Bone marrow (tissue), 2 donors: ENCODE measurements around the gene GSTM4.

Experiments used
- DNase-seq, 2 donors: peaks; one replicate each; lab custom pipeline; 2025; lab: John Stamatoyannopoulos, UW

GSTM4 gene

DNA sequence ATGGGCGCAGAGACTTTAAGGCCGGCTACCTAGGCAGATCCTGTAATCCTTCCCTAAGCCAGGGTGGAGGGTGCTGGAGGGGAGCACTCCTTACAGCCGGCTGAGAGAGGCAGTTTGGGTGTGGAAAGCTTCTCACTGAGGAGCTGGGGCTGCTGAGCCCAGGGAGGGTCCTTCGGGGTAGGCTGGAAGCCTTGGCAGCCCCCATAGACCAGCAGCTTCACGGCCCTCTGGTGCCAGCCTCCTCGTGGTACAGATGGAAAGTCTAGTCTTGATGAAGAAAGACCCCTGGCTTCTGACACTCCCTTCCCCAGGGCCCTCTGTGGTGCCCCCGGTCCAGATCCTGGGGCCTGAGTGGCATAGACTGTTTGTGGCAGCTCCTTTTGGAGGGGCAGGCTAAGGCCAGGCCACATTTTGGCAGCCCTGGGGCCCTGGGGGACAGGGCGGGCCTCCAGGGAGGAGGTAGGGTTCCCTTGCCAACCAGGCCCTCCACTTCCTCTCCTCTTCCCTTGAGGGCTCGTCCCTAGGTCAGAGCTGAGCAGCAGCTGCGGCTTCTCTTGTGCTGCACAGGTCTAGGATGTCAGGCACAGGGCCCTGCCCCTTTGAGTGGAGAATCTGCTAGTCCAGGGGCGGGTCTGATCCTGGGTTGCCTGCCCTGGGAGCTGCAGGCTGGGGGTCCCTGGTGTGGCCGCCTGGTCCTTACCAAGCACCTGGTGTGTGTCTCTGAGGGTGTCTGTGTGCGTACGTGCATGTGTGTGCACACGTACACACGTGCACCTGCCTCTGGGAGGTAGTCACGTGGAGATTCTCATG is 31.5 kb upstream of the GSTM4 start:
- peak in 1 of 2 donors; percentile 15 for DNase-seq

DNA sequence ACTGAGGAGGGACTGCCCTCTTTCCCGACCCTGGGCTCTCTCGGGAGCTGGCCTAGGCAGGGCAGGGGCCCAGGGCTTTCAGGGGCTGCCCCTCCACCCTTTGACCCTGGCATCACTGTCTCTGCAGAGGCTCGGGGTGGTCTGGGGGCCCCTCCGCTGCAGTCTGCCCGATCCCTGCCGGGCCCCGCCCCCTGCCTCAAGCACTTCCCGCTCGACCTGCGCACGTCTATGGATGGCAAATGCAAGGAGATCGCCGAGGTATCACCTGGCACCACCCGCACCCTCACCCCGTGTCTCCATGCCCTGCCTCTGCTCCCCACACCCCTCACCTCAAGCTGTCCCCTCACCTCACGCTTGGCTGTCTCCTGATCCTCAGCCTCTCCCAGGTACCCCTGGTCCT is 30.7 kb upstream of the GSTM4 start:
- DNase-seq = no peak

DNA sequence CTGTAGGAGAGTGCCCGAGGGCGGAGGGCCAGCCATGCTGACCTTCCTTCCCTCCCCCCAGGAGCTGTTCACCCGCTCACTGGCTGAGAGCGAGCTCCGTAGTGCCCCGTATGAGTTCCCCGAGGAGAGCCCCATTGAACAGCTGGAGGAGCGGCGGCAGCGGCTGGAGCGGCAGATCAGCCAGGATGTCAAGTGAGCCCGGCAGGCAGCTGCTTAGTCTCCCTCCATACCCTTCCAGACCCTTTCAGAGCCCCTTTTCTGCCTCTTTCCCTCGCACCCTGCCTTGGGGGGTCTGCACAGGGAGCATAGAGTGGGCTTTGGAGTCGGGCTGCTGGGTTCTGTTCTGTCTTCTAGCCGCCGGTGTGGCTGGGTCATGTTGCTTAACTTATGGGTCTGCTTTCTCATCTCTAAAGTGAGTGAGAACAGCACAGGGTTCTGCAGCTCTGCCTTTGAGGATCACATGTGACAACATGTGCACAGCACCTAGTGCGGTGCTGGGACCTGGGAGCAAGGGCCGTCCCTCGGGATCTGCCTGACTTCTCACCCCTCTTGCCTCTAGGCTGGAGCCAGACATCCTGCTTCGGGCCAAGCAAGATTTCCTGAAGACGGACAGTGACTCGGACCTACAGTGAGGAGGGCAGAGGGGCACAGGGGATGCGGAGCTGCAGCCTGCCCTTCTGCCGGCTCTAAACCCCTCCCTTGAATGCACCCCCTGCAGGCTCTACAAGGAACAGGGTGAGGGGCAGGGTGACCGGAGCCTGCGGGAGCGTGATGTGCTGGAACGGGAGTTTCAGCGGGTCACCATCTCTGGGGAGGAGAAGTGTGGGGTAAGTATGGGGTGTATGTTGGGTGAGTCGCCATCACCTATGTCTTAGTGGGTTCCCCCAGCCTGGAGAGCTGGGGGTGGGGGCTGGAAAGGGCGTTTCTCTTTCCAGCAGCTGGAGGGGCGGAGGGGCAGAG is 30.0 kb upstream of the GSTM4 start:
- DNase-seq = no peak

DNA sequence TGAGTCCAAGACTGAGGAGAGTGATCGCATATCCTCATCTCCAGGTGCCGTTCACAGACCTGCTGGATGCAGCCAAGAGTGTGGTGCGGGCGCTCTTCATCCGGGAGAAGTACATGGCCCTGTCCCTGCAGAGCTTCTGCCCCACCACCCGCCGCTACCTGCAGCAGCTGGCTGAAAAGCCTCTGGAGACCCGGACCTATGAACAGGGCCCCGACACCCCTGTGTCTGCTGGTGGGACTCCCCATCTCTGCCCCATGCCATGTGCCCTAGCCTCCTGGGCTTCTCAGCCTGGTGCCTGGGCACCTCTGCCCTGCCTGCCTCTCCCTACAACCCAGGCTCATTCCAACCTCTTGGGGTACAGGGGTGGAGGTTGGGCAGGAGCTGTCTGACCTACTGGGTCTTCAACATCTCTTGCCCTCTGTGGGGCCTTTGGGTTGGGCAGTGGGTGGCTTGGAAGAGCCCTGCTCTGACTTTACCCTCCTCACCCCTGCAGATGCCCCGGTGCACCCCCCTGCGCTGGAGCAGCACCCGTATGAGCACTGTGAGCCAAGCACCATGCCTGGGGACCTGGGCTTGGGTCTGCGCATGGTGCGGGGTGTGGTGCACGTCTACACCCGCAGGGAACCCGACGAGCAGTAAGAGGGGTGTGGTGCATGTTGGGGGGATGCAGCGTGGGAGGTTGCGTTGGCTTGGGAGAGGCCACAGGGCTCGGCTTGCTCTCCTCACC is 29.1 kb upstream of the GSTM4 start:
- no peak for DNase-seq

DNA sequence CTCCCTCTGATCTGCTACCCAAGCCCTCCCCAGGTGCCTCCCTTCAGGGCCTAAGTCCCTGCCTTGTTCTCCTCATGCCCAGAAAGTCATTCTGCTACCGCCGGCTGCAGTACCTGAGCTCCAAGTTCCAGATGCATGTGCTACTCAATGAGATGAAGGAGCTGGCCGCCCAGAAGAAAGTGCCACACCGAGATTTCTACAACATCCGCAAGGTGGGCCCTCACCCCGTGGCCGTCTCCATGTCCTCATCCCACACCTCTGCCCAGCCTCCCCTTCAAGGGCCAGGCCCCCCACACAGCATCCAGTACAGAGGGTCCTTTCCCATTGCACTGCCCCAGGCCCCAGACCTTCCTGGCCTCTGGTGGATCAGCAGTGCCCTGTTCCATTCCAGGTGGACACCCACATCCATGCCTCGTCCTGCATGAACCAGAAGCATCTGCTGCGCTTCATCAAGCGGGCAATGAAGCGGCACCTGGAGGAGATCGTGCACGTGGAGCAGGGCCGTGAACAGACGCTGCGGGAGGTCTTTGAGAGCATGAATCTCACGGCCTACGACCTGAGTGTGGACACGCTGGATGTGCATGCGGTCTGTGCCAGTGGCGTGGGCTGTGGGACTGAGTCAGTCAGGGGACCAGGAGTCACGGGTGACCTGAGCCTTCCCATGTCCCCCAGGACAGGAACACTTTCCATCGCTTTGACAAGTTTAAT is 28.1 kb upstream of the GSTM4 start:
- DNase-seq = no peak

DNA sequence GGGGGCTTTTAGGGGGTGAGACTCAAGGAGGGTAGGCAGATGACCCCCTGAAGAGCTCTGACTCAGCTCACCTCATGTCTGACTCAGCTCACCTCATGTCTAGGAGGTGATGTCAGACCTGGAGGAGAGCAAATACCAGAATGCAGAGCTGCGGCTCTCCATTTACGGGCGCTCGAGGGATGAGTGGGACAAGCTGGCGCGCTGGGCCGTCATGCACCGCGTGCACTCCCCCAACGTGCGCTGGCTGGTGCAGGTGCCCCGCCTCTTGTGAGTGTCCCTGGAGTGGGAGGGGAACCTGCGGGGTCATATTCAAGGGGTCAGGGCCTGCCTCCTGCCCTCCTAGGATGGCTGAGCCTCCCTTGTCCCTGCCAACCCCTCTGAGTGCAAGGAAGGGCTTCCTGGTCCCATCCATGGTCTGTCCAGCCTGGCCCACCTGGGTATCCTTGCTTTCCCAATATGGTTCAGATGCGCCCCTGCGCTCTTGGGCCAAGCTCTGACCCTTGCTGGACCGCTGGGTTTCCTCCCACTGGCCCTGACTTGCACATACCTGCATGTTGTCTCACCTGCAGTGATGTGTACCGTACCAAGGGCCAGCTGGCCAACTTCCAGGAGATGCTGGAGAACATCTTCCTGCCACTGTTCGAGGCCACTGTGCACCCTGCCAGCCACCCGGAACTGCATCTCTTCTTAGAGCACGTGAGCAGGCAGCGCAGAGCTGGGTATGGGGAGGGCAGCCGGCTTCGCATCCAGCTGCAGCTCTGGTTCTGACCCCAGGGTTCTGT is 27.2 kb upstream of the GSTM4 start:
- DNase-seq = no peak

DNA sequence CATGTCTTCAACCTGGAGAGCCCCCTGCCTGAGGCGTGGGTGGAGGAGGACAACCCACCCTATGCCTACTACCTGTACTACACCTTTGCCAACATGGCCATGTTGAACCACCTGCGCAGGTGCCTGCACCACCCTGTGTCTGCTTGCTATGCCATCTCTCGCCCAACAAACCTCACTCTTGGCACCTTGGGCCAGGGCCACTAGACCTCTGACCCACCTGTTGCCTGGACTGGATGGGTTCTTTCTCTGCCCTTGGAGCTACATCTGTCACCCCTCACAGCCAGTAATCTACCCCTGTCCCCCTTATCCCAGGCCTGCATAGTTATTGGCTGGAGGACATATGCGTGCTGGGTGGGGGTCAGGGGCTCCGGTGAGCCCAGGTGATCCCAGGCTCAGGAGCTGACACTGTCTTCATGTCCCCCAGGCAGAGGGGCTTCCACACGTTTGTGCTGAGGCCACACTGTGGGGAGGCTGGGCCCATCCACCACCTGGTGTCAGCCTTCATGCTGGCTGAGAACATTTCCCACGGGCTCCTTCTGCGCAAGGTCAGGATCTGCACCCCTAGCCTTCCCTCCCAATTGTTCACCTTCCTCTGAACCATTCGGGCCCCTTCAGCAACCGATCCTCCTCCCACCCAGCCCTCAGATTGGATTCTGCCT is 26.4 kb upstream of the GSTM4 start:
- no peak for DNase-seq

DNA sequence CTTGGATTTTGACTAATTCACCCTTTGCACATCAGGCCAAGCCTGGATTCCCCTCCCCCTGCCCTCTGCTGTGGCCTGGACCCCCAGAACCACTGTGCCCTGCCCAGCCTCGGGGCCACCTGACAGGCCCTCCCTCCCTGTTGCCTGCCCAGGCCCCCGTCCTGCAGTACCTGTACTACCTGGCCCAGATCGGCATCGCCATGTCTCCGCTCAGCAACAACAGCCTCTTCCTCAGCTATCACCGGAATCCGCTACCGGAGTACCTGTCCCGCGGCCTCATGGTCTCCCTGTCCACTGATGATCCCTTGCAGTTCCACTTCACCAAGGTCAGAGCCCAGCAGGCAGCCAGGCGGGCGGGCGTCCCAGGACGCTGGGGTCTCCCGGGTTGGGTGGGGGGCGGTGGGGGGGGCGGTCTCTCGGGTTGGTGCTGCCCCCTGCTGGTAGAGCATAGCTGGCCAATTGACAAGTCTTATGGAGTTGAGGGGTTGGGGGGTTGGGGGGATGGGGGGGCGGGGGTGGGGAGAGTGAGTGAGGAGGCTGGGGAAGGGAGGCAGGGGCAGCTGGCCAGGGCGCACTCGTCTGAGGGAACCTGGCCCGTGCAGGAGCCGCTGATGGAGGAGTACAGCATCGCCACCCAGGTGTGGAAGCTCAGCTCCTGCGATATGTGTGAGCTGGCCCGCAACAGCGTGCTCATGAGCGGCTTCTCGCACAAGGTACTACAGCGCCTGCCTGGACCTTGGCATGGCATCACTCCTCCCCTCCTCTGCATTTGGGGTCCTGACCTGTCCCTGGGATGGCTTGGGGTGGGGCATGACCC is 25.6 kb upstream of the GSTM4 start:
- DNase-seq = no peak

DNA sequence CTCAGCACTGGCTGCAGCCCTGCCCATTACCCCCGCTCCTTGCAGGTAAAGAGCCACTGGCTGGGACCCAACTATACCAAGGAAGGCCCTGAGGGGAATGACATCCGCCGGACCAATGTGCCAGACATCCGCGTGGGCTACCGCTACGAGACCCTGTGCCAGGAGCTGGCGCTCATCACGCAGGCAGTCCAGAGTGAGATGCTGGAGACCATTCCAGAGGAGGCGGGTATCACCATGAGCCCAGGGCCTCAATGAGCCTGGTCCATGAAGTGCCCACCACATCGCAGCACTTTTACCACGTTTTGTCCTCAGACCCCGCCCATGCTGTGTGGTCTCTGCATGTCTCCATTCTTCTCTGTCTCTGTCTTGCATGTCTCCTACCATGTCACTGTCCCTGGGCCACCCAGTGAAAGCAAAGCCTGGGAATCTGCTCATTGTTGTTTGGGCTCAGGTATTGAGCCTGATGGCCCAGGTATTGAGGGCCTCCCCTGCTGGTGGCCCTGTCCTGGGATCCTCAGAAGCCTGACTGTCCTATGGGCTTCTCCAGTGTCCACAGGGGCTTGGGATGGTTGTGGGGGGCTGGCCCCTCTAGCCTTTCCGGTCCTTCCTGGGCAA is 24.9 kb upstream of the GSTM4 start:
- DNase-seq = no peak

DNA sequence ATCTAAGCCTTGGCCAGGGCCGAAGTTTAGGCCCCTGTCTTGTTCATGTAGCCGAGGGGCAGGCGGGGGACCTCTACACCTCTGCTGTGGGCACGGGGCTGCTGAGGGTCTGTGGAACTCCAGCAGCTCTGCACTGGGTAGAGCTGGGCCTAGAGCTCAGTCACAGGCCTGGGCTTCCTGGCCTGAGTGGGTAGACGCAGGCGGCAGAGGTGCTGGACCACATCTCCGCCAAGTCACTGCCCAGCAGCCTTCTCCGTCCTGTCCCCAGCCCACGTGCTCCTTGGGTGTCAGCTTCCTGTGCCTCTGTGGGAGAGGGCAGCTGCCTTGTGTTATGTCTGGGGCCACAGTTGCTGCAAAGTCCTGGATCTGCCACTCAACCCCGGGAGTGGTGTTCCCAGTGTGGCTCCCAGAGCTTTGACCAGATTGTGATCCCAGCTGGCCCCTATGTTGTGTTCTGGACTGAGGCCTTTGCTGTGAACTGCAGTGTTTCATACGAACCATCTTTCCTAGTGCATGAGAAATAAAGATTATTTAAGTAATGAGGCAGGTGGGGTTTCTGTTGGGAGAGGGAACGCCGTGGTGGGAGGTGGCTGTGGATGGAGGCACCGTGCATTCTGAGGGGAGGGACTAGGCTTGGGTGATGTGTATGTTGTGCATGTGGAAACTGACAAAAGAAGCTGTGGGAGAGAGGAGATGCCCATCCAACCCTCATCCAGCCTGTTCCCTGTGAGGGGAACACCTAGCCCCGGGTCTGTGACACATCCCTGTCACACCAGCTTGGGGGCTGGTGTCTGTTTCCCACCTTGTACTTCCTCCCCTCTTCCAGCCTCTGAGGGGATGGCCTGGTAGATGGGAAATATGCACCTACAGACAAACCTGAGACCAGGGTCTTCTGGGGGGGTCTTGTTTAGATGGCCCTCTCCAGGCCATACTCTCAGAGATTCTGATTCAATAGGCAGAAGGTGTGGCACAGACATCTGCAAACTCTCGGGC is 24.1 kb upstream of the GSTM4 start:
- no peak for DNase-seq

DNA sequence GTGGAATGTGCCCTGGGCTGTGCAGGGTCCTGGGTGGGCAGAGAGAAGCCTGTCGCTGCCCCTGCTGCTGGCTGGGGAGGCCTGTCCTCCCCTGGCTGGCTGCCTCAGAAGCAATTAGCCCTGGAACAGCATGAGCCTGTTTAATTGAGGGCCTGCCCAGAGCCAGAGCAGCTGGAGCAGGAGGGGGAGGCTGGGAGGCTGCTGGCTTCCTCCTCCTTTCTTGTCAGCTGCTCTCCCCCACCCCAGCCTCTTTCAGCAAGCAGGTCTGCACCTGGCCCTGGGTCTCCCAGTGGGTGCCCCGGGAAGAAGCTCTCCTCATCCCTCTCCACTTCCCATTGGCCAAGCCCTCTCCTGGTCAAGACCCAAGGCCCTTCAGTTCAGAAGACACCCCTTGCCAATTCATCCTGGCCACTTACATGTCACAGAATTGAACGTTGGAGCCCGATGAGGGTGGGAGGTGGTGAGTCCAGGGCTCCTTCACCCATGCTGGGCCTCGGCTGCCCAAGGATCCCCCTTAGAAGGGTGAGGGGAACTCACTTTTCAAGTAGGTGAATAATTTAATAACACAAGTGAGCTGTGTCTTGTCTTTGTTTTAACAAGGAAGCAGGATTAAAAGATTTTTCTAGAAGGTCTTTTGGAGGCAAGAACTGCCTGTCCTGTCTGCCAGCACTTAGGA is 23.1 kb upstream of the GSTM4 start:
- no peak for DNase-seq

DNA sequence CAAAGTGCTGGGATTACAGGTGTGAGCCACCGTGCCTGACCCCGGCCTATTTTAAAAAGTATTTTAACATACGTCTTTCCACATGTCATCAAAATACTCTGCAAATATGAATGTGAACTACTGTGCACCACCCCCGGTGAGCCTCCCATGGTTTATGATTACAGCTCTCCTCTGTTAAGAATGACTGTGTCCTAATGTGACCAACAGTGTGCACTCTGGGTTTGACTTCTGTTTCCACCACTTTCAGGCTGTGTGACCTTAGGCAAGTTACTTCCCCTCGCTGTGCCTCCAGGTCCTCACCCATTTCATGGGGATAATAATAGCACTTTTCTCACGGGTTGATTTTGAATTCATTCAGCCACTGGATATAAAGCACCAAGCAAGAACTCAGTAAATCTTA is 21.6 kb upstream of the GSTM4 start:
- no peak for DNase-seq

DNA sequence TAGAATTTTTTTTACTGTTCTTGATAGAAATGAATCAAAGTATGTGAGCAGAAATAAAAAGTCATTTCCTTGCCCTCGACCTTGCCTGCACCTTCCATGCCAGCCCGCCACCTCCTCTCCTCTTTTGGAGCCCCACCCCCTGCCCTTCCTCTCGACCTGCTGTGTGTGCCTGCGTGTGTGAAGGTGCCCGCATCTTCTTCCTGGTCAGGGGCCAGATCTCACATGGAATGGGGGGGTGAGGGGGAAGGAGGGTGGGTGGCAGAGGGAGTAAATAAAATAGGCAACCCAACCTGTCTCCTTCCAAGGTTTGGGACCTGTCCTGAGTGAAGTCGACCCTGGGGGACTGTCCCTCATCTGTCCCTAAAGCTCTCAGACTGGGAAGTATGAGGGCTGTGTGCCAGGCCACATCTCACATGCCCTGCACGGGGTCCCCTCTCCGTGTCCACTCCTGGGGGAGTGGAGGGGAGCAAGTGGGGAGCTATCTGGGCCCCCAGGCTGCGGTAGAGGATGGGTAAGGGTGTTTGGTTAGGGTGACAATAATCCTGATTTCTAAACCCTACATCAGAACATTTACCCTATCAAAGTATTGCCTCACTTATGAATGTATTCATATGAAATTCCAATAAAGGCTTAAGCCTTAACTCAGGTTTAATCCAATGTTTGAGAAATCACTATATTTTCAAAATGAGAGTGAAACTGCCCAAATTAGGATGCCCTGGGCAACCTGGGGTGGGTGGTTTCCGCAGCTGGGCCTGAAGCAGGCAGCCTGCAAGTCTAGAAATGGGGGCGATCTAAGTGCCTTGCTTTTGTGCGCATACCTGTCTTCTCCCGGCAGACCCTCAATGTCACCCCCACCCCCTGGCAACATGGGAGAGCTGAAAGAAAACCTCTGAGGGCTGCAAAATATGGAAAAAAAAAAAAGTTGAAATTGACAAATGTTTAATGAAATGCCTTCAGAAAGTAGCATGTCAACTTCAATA is 20.8 kb upstream of the GSTM4 start:
- no peak for DNase-seq

DNA sequence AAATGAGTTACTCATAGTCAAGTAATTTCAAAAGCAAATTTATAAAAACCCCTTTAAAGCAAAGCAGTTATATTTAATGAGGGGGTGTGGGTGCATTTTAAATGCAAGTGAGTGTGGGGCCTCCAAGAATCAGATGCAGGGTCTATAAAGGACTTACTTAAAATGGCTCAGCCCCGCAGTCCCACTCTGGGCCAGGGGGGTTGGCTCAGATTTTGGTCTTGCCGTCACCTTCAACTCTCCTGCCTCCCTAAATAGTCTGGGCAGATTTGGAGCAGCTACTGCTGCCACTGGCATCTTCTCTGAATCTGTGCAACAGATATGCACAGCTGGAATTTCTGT is 20.1 kb upstream of the GSTM4 start:
- no peak for DNase-seq

DNA sequence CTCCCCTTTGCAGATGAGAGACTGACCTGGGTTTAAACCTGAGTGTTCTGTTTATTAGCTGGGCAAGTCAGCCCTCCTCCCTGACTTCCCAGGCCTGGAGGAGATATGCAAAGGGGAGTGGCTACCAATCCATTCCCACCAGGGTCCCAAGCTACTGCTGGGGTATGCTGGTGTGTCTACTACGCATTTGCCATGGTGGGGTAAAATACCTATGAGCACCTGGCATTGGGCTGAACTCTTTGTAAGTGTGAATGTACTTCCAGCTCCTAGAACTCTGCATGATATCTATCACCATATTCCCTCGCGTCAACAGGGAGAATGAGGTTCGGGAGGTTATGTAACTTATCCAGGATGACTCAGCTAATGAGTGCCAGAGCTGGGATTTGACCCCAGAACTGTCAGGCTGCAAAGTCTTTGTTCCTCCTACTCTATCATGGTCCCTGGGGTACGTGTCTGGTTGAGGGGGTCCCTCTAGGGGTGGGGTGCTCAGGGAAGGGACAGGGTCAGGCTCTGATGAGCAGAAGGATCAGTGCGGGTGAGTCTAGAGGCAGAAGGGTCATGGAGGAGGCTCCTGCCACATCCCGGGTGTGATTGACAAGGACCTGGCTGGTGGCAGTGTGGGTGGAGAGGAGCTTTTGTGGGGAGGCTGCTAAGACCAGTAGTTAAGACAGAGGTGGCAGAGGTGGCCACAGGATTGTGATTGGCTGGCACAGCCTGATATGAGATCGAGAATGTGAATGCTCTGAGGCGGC is 19.5 kb upstream of the GSTM4 start:
- DNase-seq = no peak
